ENCODE data around the gene LHFPL3. TPM values are rescaled to one million over a fixed set of nuclear protein-coding genes. Genes with fewer than 3 reads are reported as not detected.

LHFPL3 gene
- polyA plus RNA-seq, 1 of the 3 experiments (the other 2 are of a cell fraction), result not detected

DNA sequence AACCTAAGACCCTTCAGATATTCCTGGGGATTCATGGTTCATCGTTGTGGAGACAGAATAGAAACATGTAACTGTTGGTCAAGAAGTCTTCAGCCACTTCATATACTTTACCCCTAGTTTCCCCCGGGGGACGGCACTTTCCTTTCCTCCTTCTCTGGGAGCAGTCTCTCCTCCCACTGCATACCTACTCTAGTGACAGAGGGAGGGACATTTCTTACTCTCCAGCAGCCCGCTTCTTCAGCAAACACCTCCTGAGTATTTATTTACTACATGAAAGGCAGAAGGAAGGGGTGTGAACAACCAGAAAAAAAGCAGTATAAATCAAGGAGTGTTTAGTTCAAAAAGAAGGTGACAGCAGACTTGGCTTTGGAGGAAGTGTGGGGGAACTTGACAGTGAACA lies 69.0 kb downstream of the LHFPL3 start:
- Histone ChIP-seq H3K9ac (no peak overlapping the region), H3K4me2 (no peak overlapping the region), H3K27me3 (ENCODE audit: insufficient read depth) (no peaks in the 10 kb centered on the region; the same call in 1 of the 2 replicates), H3K9me2 (no peaks in the 10 kb centered on the region), H3K36me3 (replicated peaks in 1 of 2; ENCODE audit: control insufficient read depth in 1 of 2, insufficient read depth in 2 of 2, low read length in 1 of 2) (no peaks in the 10 kb centered on the region), H3K79me2 (ENCODE audit: insufficient read depth) (no peaks in the 10 kb centered on the region), H3F3A (replicated peaks; ENCODE audit: insufficient read depth) (no peaks in the 10 kb centered on the region), H3K27ac (ENCODE audit: low read depth in 2 of 2, low read length in 1 of 2) (no peak overlapping the region), H4K20me1 (ENCODE audit: insufficient read depth) (no peaks in the 10 kb centered on the region), H2AFZ (ENCODE audit: low read depth) (no peak overlapping the region), H3K4me1 (ENCODE audit: control insufficient read depth in 1 of 2, insufficient read depth in 2 of 2, low read depth in 1 of 2, low read length in 1 of 2) (no peaks in the 10 kb centered on the region), H3K9me3 (no peaks in the 10 kb centered on the region), H3K4me3 (ENCODE audit: low read depth in 2 of 2, low read length in 1 of 2) (no peak overlapping the region)
- TF ChIP-seq POLR2AphosphoS5 (IDR thresholded peaks at IDR 0.05; ENCODE audit: low read depth, low read length) (no peak), SMC3 (IDR thresholded peaks at IDR 0.05; ENCODE audit: low read depth, low read length) (no peak), FOSL2 (IDR thresholded peaks at IDR 0.05; ENCODE audit: borderline replicate concordance, low read depth) (no peak), FOXM1 (IDR thresholded peaks at IDR 0.05; ENCODE audit: low read depth) (no peak), CHD2 (IDR thresholded peaks at IDR 0.05; ENCODE audit: low read length, partially characterized antibody) (no peak), GATA2 (CRISPR knock-in tag; IDR thresholded peaks at IDR 0.05) (no peak), RAD21 (IDR thresholded peaks at IDR 0.05; ENCODE audit: low read length) (no peak), FOXJ3 (CRISPR knock-in tag; IDR thresholded peaks at IDR 0.05) (no peak), EZH2phosphoT487 (IDR thresholded peaks at IDR 0.05; ENCODE audit: borderline replicate concordance, low read depth) (no peak), RCOR1 (IDR thresholded peaks at IDR 0.05; ENCODE audit: low read length) (no peak), EP300 (IDR thresholded peaks at IDR 0.05; ENCODE audit: borderline replicate concordance in 1 of 2, low read depth in 1 of 2, low read length in 1 of 2) (no peak), RXRA (IDR thresholded peaks at IDR 0.05; ENCODE audit: borderline replicate concordance, low read depth) (no peak), GABPA (IDR thresholded peaks at IDR 0.05; ENCODE audit: low read depth) (no peak)
- TF ChIP-seq, protein P1, sequence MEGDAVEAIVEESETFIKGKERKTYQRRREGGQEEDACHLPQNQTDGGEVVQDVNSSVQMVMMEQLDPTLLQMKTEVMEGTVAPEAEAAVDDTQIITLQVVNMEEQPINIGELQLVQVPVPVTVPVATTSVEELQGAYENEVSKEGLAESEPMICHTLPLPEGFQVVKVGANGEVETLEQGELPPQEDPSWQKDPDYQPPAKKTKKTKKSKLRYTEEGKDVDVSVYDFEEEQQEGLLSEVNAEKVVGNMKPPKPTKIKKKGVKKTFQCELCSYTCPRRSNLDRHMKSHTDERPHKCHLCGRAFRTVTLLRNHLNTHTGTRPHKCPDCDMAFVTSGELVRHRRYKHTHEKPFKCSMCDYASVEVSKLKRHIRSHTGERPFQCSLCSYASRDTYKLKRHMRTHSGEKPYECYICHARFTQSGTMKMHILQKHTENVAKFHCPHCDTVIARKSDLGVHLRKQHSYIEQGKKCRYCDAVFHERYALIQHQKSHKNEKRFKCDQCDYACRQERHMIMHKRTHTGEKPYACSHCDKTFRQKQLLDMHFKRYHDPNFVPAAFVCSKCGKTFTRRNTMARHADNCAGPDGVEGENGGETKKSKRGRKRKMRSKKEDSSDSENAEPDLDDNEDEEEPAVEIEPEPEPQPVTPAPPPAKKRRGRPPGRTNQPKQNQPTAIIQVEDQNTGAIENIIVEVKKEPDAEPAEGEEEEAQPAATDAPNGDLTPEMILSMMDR (IDR thresholded peaks at IDR 0.05), result no peak
- TF ChIP-seq, protein P2, sequence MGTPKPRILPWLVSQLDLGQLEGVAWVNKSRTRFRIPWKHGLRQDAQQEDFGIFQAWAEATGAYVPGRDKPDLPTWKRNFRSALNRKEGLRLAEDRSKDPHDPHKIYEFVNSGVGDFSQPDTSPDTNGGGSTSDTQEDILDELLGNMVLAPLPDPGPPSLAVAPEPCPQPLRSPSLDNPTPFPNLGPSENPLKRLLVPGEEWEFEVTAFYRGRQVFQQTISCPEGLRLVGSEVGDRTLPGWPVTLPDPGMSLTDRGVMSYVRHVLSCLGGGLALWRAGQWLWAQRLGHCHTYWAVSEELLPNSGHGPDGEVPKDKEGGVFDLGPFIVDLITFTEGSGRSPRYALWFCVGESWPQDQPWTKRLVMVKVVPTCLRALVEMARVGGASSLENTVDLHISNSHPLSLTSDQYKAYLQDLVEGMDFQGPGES (IDR thresholded peaks at IDR 0.05; ENCODE audit: low read depth, low read length), result no peak
- TF ChIP-seq, protein P3, sequence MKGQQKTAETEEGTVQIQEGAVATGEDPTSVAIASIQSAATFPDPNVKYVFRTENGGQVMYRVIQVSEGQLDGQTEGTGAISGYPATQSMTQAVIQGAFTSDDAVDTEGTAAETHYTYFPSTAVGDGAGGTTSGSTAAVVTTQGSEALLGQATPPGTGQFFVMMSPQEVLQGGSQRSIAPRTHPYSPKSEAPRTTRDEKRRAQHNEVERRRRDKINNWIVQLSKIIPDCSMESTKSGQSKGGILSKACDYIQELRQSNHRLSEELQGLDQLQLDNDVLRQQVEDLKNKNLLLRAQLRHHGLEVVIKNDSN (IDR thresholded peaks at IDR 0.05; ENCODE audit: borderline replicate concordance, low read depth), result no peak
- ChIA-PET POLR2A (no interaction called here), CTCF (no interaction called here)
- DNase-seq, result no peak
- WGBS (ENCODE audit: low lambda C conversion rate), result 2% methylated on average over 4 of the region's 4 CpGs

All from SK-N-SH (cell line).